Stimulated activated CD4-positive, alpha-beta T cell treated with anti-CD3 and anti-CD28 coated beads, TNF-alpha, amount 100 ng/mL, for 48 hours (primary cell): Measurements from ENCODE around the gene SENP3.

ENCODE experiments used
- DNase-seq, 3 donors: peaks; one replicate each; pipeline ENCODE4 v3.0.0-alpha.2; 2020; ENCODE audit warnings: low read depth in 3 of 3

SENP3 gene

GRCh38 chr17:7577327-7578199 lies 15.8 kb downstream of the SENP3 start:
- DNase-seq, result no peak

GRCh38 chr17:7579001-7579833 lies 17.5 kb downstream of the SENP3 start, which contains the start of gene CD68:
TSS of gene CD68 (plus strand) at chr17:7579638. CDS start at chr17:7579678, 40 bp downstream.
- peak; percentile 65 to 71 (median 68) for DNase-seq

GRCh38 chr17:7579834-7580603 lies 18.3 kb downstream of the SENP3 start:
- DNase-seq, result no peak

GRCh38 chr17:7580604-7581575 lies 19.2 kb downstream of the SENP3 start:
- DNase-seq, result no peak

GRCh38 chr17:7582396-7583252 lies 20.9 kb downstream of the SENP3 start:
- DNase-seq, result no peak

- peak; percentile 85 to 93 (median 91) for DNase-seq
These were observed 21.8 kb downstream of the SENP3 start, which contains the start of gene MPDU1 for GRCh38 chr17:7583253-7584109. TSS of gene MPDU1 (plus strand) at chr17:7583852. CDS start at chr17:7583863, 11 bp downstream.

GRCh38 chr17:7586673-7587419 lies 25.1 kb downstream of the SENP3 start:
- no peak for DNase-seq

- DNase-seq, result no peak
These were observed 25.9 kb downstream of the SENP3 start for GRCh38 chr17:7587420-7588151.

- DNase-seq, result no peak
These were observed 27.0 kb downstream of the SENP3 start for GRCh38 chr17:7588553-7589203.

- peak; percentile 38 to 42 (median 41) for DNase-seq
These were observed 27.6 kb downstream of the SENP3 start for GRCh38 chr17:7589204-7589868.

- DNase-seq, result no peak
These were observed 28.4 kb downstream of the SENP3 start, which contains the start of gene SOX15 for GRCh38 chr17:7589891-7590691. TSS of gene SOX15 (minus strand) at chr17:7590094. CDS start at chr17:7589676, 418 bp downstream.

GRCh38 chr17:7590743-7591142 lies 29.0 kb downstream of the SENP3 start:
- no peak for DNase-seq

- no peak for DNase-seq
These were observed 29.9 kb downstream of the SENP3 start for GRCh38 chr17:7591596-7591995.

- no peak for DNase-seq
These were observed 30.8 kb downstream of the SENP3 start for GRCh38 chr17:7592422-7593021.

- DNase-seq, result no peak
These were observed 31.6 kb downstream of the SENP3 start for GRCh38 chr17:7593296-7593695.
